HG03060 (cell line): ENCODE data around the gene NRGN.

Experiments
- ATAC-seq: cut with Tn5 transposase; IDR thresholded peaks from one replicate; pipeline ENCODE4 v1.9.1; 2021; ENCODE audit warnings: low read depth, moderate number of reproducible peaks; ENCODE audit not compliant: unreplicated experiment

The NRGN gene

DNA sequence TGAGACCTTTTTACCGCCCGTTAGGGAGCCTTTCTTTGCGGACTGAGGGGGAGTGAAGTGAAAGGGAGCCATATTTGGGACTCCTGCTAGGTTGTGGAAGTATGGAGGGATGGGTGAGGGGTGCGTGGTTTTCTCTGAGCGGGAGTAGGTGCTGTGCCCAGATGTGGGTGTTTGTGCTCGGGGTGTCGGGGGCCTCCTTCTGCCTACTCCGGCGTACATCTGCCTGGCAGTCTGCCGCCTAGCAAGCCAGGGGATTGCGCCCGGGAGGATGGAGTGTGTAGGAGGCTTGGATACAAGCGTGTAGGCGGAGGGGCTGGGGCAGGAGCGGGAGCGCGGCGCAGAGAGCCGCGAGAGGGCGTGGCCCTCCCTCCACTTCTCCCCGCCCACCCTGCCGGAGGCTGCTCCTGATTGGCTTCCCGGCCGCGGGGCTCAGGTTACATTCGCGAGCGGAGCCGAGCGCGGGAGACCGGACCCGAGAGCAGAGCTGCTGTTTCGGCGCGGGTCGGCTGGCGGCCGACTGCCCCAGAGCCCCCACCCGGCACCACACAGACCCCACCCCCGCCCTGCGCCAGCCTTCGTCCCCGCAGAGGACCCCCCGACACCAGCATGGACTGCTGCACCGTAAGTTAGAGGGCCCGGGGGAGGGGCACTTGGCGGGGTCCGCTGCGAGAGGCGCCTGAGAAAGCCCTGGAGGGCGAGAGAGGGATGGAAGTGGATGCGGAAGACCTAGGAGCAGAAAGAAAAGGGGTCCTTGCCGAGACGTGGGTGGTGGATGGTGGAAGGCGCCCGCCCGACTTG, at the start of gene NRGN:
TSS of gene NRGN (plus strand) at position 464 of the 798 bp plus-strand sequence. CDS start at position 607, 143 bp downstream.
- ATAC-seq = peak; percentile 68

DNA sequence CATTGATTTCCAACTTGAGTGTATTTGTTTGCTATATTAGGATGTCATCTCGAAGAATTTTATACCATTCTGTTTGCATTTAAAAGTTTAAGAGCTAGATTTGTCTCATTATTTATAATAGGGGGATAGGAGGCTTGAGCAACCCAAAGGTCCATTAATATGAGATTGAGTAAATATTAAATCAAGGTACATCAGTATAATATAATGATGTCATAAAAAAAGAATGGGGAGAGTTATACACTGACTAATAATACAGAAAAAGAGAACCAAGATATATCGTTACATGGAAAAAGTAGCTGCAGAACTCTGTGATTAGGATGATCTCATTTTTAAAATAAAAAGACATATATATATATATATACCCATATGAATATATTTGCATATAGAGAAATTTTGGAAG, 46.6 kb upstream of the NRGN start:
- ATAC-seq = no peak

DNA sequence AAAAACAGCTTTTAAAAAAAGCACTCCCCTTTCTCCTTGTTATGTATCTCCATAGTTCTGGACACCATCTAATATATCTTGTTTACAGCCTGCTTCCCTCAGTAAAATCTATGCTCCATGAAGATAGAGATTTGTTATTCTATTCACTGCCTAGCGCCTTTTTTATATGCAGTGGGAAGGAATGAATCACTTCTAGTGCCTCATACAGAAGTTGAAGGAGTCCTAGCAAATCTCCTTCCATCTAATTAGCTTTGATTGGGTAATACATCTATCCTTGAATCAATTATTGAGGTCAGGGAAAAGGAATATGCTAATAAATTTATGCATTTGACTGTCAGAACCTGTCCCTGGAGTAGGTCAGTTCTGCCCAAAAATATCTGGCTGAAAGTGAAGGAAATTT, 40.2 kb upstream of the NRGN start:
- ATAC-seq = no peak

DNA sequence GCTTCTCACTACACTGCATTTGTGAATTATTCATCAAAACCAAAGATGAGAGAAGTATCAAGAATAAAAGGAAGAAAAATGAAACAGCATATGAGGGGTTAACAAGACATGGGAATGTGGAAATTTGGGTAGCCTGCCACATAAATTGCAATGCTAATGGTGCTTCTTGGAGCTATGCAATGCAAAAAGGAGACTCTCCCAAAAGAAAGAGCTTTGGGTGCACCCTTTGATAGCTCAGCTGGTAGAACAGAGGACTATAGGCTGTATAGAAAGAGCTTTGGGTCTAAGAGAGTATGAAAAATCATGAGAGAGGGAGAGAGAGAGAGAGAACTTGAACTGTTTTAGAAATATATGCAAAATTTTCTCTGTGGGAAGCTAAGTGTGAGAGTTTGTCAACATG, 39.7 kb upstream of the NRGN start:
- no peak for ATAC-seq

DNA sequence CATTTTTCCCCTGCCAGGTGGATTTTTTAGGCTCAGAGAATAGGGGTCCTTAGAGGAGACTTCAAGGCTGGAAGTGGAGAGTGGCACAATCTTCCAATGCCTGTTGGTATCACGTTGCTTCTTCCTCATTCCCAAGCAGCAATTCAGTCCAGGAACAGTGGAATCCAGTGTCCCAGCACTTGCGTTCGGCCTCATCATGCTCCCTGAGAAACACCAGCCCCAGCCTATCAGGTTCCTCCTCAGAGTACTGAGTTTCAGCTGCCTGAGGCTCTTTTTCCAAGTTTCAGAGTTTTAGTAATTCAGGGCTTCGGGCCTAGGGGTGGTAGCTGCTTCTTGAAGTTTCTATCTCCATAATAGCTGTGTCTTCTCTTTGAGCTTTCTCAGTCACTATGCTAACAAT, 31.9 kb upstream of the NRGN start:
- ATAC-seq = no peak

DNA sequence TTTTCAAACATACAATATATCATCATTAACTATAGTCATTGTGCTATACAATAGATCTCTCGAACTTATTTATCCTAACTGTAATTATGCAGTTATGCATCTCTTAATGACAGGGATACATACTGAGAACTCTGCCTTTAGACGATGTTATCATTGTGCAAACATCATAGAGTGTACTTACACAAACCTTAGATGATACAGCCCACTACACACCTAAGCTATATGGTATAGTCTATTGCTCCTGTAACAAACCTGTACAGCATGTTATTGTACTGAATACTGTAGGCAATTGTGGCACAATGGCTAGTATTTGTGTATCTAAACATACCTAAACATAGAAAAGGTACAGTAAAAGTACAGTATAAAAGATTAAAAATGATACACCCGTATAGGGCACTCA, 27.4 kb upstream of the NRGN start:
- ATAC-seq = no peak

DNA sequence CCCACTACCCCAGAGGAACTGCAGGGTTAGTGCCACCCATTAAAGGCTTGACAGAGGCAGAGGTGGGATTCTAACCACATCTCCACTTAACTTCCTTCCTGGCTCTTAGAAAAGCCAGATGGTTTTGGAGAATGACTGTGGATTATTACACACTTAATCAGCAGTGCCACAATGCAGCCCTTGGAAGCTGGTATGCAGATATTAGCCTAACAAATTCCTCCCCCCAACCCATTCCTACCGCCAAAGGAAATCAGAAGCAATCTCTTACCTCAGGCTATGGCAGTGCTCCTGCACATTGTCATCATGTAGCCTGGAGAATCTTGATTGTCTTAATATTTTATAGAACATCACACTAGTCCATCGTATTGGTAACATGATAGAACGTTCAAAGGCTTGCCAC, 23.2 kb upstream of the NRGN start:
- no peak for ATAC-seq

DNA sequence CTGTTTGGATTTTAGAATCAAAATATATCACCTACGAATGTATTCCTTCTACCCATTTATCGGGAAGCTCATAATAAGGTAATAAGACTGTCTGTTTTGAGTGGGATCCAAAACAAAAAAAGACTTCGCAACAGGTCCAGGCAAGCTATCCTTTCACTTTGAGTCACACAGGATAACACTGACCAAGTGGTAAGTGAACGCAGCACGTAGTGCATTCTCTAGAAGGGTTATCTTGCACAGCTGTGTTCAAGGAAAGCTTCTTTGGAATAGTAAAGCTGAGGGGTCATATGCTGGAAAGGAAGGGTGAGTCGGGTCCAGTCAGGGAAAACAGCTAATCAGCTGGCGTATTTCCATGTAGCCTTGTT, 22.3 kb upstream of the NRGN start:
- ATAC-seq = no peak

DNA sequence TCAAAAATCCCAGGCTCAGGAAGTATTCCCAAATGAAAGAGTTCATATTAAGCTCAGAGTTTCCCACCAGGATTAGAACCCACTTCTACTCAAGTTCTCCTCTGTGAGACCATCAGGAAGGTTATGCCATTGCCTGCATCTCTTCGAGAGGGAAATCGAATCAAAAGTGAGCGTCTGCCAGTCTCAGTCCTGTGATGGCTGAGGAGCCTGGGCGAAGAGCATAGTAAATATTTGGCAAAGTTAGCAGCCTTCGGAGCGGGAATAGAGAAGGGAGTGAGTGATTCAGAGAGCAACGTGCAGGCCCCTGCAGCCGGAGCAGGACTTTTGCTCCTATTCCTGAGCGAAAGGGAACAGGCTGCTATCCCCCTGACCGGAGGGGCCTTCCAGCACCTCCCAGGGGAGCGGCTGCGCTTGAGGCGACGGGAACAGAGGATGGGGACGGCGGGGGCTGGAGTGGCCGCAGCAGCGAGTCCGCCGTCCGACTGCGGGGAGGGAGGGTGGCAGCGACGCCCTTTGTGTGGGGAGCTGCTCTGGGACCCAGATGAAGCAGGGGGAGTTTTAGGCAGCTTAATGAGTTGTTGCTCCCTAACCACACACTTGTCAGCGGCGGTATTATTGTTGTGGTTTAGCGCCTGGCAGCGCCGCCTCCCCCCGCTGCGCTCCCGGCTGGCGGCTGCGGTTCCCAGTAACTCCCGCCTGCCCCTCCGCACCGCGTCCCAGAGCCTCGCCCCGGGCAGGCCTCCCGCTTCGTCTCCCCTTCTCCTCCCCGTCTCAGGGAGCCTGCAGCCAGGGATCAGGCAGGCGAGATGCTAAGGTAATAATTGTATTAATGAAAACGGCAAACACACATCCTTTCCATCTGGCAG, 21.7 kb upstream of the NRGN start:
- ATAC-seq = no peak

DNA sequence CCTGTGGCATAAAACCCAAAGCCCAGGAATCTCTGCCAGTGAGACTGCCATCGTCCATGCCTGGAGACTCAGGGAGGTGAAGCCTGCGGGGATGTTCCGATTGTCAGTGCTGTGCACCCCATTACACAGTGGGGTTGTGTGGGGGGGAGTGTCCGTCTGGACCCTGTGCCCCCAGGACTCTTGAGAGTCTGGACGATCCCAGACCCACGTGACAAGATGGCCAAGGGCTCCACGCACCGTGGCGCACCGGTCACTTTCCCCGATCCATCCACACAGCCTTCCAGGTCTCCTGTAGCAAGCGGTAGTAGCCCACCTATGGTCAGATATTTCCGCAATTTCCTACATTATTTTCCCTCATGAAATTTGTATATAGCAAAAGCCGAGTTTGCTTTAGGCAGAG, 20.9 kb upstream of the NRGN start:
- ATAC-seq = no peak

DNA sequence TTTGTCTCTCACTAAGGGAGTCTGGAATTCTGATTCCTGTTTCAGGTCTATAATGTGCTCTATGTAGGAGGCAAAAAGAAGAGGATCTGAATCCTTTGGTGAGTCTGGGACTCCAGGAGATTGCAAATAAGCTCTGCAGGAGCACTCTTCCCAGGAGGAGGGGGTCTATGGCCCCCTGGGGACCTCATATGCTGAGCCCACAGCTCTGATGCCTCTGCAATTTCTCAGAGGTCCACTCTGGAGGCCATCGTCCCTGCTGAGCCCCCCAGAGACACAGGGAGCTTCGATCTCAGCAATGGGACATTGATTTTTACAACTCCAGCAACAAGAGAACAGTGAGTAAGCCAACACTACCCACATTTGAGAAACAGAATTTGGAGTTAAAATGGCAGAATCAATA, 20.2 kb upstream of the NRGN start:
- ATAC-seq = no peak

DNA sequence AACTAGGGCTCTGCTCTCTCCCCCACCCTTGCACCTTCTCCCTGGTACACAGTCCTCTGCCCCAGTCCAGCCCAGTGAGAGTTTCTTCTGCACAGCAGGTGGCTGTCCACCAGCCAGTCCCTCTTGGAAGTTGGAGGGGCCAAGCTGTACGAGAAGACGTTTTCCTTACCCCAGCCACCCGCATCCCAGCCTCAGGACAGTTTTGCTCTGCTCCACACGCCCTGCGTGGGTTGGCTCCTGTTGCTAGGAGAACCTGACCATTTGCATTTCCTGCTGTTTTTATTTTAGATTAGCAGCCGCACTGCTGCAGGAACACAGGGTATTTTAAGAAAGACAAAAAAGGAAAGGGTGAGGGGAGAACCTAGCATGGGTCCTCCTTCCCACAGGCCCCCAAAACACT, 17.6 kb upstream of the NRGN start:
- no peak for ATAC-seq

DNA sequence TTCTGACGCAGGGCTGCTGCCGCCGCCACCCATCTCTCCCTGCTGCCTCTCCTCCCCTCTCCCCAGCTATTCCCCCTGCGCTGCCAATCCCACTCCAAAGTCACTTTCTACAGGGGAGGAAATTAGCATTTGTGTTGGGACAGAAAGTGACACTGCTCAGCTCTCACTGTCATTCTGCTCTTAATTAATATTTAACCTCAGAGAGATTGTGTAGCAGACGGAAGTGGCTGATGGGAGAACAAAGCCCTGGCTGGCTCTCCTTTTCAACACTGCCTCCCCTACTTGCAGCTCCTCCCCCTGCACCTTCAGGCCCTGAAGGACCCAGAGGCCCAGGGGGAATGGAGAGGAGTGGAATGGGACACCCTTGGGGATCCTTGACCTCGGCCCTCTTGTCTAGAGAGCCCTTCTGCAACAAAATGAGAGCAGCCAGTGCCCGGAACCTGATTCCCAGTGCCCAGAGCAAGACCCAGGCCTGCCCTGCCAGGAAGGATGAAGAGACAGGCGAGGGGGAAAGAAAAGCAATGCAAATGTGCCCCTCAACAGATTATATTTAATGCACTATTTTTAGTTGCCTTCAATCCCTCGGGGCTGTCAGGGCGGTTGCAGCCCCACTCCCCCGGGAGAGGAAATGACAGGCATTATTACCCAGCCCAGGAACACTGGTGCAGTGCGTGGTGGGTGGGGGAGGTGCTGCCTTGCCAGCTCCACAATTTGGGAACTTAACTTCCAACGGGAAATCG, 14.6 kb upstream of the NRGN start:
- ATAC-seq = peak; percentile 88

DNA sequence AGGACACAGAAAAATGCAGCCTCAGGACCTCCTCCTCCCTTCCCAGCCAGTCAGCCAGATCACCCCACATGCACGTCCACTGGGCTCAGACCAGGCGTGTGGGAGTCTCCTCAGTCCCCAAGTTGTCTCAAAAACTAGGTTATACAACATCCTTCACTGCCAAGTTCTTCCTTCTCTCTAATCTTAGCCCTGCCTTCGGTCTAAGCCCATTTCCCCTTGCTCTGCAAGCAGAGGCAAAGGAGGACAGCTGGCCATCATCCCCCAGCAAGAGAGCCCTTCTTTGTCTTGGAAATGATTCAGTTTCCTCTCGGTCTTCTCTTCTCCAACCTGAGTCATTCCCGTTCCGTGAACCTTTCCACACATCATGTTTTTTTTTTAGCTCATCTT, 14.0 kb upstream of the NRGN start:
- ATAC-seq = no peak

DNA sequence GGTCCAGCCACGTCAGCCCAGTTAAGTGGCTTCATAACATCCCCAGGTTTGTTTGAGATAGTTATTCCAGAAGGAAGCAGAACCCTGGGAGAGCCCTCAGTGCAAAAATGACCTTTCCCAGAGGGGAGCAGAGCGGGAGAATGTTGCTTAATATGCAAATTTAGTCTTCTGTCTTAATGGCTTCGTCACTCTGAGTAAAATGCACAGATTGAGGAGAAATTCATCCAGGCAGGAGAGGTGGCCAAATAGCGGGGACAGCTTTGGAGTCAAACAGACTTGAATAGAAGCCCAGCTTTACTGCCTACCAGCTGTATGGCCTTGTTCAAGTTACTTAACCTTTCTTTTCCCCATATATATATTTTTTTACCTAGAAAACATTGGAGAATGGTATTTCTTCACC, 12.3 kb upstream of the NRGN start:
- no peak for ATAC-seq

DNA sequence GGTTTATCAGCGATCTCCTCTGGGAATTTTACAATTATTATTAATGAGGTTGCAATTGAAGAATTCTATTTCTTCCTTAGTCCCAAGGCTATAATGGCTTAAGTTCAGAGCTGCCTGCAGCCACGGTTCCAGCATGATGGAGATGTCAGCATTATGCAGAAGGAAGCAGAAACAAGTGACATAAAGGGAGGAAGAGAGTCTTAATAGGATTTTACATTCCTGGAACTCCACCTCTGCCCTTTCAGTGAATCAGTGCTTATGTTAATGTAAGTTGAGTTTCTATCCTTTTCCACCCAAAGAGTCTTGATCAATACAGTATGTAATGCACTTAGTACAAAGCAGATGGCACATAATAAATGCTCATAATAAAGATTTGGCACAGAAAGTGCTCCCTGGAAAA, 11.6 kb upstream of the NRGN start:
- ATAC-seq = no peak

DNA sequence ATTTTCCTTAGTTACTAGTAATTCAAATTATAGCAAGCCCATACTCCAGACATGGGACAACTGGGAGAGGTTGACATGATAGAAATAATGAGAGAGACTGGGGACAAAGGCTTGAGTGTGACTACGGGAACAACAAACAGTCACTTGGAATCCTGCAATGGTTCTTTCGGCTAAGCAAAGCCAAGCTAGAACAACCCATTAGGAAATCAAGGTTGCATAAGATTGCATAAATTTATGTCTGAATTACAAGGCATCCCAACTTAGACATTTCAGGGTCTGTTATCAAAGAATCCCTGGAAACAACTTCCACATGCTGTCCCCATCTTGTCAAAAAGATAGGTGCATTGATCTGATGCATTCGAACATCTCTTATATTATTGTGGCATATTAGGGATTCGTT, 10.2 kb upstream of the NRGN start:
- no peak for ATAC-seq

DNA sequence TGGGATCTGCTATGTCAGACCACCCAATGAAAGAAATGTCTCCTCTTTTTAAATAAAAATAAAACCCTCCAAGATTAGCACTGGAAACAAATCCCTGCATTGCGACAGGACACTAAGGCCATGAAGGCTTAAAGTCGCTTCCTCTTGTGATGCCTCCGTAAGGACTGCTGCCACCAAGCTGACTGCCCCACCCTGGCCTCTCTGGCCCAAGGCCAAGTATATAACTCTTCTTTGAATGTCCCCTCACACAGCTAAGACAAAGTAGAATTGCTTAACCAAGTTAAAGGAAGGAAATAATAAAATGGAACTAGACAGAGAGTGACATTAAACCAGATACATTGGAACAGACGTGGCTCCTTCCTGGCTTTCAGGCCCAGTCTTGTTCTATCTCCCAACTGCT, 7.5 kb upstream of the NRGN start:
- ATAC-seq = no peak

DNA sequence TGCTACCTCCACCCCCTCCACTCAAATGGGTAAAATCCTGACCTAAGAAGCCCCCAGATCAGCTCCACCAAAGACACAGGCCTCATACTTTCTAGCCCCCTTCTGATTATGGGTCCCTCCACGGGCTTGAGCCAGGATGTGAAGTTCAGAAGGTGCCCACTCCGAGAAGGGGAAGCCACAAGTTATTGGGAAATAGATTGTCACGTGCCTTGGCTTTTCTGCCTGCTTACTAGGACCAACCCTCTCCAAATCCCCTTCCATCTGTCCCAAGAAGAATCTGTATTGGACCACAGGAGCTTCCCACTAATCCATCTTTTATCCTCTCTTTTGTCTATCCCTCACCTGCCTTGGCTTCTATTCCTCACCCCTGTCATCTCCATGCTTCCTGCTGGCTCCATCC, 3.0 kb upstream of the NRGN start:
- no peak for ATAC-seq

DNA sequence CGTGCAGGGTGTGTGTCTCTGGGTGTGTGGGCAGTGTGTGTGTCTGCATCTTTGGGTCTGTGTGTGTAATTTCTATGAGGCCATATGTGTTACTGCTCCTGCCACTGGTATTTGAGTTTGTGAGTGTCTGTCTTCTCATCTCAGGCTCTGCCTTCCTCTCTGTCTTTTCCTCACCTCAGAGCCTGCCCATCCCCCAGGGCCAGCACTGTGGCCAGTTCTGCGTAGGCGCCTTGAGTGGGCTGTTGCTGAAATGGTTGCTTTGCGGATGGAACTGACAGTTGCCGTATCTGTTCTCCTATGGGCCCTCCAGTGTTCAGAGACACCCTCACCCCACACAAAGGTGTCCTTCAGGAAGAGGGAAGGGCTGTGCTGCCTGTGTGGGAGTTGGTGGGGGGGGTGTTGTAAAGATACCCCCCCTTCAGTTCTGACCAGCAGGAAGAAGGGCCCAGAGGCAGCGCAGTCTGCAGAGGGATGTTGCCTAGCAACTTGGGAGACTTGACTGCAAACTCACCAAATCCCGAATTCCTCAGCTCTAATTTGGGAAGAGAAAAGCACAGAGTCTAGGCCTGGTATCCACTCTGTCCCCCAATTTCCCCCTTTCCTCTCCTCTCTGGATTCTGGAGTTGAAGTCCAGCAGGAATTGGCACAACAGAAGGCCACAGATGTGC, 2.0 kb upstream of the NRGN start:
- no peak for ATAC-seq
